GM18508 (cell line): ENCODE measurements around the gene MMP24OS.

Experiments used
- ATAC-seq: cut with Tn5 transposase; IDR thresholded peaks from one replicate; pipeline ENCODE4 v1.9.1; 2021; ENCODE audit warnings: moderate number of reproducible peaks; ENCODE audit not compliant: insufficient read depth, unreplicated experiment

Gene MMP24OS

DNA sequence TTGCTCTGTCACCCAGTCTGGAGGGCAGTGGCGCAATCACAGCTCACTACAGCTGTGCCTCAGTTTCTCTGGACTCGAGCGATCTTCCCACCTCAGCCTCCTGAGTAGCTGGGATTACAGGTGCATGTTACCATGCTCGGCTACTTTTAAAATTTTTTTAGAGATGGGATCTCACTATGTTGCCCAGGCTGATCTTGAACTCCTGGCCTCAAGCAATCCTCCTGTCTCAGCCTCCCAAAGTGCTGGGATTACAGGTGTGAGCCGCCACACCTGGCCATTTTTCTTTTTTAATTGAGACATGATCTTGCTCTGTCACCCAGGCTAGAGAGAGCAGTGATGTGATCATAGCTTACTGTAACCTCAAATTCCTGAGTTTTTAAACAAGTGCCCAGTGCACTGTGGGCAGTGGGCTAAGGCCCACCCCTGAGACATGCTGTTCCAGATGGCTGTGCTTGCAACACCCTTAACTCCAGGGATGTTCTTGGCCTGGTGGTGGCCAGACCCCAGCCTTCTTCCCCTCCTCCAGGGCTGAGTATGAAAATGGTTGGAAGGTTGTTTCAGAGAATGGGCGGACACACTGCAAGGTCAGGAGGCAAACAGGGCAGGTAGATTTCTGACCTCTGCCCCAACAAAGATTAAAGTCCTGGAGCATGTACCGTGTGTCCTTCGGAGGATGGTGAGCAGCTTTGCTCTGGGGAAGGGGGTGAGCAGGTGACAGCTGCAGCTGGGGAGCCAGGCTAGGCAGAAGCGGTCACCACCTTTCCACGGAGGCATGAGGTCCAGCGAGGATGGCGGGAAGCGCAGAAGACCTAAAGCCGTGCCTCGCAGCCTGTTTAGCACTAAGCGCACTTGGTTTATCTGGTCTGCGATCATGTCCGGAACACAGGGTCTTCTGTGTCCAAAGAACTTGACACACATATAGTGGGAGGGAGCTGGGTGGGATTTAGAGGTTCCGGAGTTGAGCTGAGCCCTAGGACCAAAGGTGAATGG, 15.7 kb upstream of the MMP24OS start:
- ATAC-seq, result no peak

DNA sequence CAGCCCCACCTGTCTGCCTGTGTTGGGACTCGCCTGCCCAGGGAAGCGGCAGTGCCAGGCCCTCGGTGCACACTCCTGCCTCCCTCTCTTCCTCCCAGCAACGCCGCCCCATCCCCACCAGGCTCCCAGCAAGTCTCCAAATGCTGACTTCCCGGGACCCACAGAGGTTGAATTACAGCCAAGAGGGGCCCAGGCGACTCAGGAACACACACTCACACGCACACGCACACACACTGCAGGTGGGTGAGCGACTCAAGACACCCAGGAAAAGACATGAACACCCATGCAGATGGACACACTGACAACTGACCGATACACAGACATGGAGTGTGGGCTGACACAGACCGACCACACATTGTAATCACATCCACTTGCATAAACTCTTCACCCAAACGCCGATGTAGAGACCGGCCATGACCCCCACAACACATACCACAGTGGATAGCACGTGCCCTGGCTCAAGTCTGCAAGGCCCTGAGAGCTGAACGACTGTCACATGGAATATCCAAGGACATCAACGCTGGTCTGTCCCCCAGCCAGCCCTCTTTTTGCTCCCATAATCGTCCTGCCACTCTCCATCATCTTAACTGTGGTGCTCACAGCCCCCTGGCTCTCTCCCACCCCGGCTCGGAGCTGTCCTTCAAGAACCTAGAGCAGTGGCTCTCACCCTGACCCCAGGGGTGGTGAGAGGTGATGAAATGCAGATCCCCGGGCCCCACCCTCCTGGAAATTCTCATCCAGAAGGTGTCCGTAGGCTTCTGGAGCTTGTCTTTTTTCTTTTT, 14.8 kb upstream of the MMP24OS start:
- no peak for ATAC-seq

DNA sequence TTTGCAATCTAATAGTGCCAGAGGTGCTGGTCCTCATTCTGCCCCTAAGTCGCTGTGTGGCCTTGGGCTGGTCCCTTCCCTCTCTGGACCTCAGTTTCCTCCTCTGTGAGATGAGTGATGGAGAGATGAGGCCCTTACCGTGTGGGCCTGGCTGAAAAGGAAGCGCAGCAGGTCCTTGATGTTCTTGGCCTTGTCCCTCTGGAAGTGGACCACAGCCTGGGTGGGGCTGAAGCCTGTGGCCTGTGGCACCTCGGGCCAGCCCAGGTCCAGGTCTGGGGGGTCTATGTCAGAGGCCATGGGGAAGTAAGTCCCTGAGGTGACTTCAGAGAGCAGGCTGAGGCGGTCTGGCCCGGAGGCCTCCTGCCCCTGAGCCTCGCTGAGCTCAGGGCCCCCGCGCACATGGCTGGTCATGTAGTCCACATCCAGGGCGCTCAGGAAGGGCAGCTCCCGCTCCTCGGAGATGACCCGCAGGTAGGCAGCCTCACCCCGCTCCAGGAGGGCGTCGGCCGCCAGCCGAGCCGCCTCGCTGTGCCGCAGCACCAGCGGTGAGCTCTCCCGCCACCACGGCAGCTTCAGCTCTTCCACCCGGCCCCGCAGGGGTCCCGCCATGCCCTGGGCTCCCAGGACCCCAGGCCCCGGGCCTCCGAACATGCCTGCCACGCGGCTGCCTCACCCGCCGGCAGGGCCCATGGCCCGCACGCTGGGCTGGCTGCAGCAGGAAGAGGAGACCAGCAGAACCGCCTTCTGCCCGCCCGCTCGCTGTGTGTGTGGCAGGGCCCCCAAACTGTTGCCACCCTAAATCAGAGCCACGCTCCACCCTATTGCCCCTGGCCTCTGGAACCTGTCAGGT, 14.0 kb upstream of the MMP24OS start, which contains the start of gene FAM83C:
Gene FAM83C (minus strand): TSS at position 772 of the 850 bp plus-strand sequence. CDS start 121 bp downstream, at position 651.
- ATAC-seq, result no peak

DNA sequence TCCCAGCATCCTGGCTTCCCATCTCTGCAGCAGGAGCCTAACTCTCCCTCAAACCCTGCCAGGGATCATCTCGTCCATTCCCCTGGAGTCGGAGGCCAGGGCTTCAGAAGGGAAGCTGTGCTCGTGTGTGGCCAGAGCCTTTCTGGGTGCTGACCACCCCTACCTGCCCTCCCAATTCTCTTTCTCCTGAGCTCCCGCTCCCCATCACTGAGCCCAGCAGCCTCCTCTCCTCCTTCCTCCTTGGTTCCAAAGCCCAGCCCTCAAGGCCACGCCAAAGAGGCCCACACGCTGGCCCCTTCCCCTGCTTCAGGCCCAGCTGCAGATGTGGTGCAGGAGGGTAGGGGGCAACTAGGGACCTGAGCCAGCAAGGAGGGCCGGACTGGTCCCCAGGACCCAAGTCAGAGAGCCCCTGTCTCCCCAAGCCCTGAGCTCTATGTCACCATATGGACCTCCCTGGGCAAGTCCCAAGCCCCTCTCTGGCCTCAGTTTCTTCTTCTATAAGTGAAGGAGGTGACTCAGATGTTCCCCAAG, 13.0 kb upstream of the MMP24OS start:
- ATAC-seq, result no peak

DNA sequence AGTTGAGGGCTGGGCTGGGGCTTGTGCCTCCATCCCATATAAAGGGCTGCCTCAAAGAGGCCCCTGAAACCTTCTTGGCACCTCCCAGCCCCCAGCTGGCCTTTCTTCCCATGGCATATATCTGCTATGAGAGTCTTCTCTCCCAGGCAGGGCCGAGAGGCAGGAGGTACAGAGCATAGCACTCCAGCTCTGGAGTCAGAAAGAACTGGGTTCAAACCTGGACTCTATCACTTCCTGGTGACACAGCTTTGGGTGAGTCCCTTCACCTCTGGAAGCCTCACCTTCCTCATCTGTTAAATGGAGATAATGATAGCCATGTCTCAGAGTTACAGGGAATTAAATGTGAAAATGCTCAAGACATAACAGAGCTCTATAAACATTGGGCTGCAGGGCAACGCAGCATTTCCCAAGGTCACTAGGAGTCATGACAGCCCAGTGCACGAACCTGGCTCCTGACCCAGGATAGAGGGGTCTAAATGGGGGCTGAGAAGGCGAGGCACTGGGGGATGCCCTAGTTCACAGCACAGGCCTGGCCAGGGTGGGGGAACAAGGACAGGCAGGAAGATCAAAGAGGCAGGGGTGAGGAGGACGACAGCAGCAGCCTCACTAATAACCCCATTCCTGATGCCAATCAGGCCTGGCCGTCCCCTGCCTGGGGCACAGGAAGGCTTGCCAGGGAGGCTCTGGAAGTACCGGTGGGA, 12.4 kb upstream of the MMP24OS start:
- no peak for ATAC-seq

DNA sequence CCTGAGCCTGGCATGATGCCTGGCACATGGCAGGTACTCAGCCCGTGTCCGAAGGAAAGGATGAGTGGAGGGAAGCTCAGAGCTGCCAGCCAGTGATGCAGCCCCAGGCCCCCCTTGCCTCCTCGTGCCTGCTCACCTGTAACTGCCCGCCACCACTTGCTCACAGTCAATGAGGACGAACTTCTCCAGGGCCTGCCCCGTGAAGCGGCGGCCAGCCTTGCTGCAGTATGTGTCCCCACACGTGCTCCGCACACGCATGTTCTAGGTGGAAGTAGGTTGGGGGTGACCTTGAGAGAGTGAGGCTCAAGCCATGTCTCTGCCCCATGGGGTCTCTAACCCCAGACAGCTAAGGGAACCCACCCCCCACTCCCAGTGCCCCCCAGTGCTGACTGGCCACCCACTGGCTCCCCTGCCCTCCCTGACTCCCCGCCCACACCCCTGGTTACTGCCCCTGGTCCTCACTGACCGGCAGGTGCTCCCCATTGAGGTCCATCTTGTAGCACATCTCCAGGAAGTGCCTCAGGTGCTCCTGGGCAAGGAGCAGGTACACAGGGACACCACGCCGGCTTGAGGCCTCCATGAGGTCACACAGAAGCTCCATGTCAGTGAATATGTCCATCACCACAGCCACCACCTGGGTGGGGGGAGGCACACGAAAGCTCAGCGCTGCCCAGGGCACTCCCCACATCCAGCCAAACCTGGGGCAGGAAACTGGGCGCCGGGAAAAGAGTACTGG, 10.6 kb upstream of the MMP24OS start:
- ATAC-seq, result no peak

DNA sequence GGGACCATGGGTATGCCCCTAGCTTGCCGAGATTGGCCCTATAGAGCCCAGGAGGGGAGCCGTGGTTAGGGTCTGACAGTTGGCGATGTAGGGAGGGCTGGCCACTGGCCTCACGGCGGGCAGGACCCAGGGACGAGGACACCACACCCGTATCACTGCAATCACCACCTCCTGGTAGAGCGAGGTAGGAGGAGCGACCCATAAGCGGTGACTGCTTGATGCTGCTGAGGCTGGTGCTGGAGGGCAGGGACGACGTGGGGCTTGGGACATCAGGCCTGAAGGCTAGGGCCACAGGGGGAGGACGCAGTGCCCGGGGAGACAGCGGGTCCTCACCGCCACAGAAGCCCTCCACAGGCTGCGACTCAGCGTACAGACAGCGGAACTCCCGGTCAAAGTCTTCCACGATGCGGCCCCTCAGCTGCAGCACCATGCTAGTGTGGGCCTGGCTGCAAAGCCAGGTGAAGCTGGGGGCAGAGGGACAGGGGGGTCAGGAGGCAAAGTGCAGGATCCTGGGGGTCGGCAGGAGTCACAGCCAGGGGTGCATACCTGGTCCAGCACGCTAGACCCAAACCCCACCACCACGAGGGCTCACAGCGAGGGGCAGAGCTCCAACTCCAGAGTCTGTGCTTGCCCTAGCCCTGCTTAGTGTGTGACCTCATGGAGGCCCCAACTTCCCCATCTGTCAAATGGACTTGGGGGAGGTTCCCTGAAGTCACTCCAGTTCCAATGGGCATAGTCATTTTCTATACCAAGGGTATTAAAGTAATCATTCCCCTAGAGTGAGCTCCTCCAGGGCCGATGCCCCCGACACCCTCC, 9.8 kb upstream of the MMP24OS start:
- no peak for ATAC-seq

DNA sequence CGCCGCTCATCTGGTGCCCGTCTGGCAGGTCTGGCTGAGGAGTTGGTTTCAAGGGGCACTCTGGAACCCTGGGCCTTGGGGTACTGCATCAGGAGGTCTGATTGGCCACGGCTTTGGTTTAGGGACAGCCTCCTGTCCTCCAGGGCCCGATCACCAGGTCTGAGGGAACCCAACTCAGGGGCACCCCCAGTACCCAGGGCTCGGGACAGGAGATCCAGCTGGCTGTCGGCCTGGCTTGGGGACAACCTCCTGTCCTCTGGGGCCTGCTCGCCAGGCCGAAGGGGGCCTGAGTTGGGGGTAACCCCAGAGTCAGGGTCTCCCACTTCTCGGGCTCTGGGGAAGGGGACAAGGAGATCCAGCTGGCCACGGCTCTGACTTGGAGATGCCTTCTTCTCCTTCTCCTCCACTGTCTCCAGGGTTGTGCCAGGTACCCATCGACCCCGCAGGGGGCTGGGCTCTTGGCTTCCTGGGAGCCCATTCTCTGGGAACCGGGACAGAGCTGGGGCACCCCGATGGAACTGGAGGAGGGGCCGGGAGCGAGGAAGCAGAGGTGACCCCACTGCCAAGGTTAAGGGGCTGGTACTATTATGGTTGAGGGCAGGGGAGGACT, 9.1 kb upstream of the MMP24OS start:
- no peak for ATAC-seq

DNA sequence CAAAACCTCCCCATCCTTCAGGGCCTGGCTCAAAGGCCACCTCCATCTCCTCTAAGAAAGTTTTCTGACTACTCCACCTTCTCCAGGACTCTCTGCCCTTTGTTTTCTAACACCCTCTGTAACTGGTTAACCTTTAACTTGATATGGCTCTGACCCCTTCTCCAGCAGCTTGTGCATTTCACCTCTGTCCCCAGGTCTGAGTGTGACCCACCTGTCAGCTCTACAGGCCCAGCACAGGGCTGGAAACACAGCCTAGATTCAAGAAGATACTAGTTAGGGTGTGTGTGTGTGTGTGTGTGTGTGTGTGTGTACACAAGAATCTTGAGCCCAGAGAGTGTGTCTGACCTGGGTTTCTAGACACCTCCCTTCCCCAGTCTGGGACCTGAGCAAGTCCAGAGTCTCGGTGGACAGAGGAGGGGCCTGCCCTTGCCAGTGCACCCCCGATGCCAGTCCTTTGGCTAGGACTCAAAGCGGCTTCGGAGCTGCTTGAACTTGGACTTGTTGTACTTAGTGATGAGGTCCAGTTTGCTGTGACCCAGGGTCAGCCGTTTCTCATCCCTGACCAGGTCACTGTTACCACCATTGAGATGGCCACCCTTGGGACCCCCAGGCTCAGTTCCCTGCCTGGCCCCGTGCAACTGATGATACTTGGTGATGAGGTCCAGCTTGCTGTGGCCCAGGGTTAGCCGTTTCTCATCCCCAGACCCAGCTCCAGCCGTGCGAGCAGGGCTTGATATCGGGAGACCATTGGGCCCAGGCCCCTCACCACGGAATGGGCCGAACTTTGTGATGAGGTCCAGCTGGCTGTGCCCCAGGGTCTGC, 8.4 kb upstream of the MMP24OS start:
- no peak for ATAC-seq

DNA sequence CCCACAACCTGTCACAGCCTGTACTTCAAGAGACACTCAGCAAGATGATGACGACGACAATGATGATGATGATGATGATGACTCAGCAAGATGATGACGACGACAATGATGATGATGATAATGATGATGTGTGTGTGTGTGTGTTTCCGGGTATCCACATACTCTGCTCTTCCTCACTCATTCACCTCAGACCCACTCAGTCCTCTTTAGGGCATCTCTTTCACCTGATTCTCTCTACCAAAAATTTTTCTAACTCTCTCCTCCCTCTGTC, 7.8 kb upstream of the MMP24OS start:
- ATAC-seq, result no peak

DNA sequence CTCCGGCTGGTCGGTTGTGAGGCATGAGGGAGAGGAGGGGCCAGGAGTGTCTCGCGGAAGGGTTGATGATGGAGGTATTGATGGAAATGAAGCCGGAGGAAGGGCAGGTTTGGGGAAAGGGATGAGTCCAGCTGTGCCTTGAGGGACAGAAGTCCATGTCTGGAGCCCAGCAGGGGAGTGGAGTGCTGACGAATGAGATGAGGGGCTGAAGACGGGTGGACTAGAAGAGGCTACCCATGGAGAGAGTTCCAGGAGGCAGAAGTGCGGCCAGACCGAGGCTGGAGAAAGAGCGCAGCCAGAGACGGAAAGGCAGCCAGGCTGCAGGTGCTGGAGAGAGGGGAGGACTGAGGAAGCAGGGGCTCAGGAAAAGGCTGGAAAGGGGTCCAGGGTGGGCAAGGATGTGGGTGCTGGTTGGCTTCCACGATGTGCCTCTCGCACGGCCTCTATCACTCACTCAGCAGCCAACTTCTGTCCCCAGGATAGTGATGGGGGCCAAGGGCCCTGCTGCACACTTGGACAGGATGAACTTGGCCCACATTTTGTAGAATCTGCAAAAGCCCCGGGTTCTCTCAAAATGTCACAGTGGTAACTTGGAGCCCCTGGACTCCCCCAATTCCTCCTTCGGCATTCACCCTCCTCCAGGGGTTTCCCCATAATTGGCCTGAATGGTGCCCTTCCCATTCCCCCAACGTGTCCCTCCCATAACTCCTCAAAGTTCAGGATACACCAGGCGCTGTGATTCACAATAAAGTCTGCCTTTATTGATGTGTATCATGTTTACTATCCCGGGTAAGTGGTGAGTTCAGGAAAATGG, 7.3 kb upstream of the MMP24OS start:
- ATAC-seq, result no peak

DNA sequence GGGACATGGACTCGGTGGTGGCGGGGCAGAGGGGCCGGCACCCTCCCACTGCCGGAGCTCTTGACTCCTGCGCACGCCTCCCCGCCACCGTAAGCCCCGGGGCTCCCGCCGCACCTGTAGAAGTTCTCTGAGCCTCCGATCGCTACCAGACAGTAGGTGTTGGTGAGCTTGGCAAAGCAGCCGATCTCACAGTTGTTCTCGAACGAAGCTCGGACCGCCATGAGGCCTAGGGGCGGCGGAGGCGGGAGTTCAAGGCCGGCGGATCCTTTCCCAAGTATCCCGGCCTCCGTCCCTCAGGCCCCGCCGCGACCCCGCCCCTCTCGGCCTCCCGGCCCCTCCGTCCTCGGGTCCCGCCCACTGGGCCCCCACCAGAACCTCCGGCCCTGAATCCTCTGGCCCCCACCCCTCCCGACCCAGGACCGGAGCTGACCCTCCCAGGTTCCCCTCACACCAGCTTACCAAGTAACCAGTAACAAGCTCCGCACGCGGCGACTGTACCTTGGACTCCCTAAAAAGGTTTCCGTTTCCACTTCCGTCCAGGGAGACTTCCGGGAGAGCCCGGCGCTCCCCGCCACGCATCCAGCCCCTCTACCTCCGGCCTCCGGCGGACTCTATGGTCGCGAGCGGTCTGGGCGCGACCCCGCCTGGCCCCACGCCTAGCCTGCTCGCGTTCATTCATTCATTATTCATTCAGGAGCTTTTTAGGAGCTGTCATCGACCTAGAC, 6.5 kb upstream of the MMP24OS start, which contains the start of gene EIF6:
Gene EIF6 (minus strand): TSS at position 506 of the 725 bp plus-strand sequence. CDS start 285 bp downstream, at position 221.
- ATAC-seq, result no peak

DNA sequence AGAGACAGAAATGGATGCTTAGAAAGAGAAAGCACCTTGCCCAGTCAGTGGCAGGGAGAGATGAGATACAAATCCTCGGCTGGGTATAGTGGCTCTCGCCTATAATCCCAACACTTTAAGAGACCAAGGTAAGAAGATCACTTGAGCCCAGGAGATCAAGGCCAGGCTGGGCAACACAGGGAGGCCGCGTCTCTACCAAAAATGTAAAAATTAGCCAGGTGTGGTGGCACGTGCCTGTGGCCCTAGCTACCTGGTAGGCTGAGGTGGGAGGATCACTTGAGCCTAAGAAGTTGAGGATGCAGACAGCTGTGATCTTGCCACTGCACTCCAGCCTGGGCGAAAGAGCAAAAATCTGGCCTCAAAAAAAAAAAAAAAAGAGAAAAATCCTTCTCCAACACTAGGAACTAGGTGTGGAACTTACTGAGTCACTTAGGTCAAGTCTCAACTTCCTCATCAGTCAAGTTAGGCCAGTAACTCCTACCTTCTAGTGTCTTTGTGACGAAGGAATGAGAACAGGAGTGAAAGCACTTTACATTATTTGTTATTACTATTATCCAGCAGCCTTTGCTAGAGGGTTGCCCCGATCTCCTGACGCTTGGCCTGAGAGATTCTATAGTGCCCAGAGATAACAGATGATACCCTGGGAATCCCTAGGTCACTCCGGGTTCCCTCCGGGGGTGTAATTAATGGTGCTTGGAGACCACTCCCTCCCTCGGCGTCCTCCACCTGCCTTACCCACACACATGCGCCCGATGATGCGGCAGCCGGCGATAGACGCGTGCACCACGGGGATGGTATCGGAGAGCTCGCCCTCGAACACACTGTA, 5.7 kb upstream of the MMP24OS start:
- ATAC-seq, result no peak

DNA sequence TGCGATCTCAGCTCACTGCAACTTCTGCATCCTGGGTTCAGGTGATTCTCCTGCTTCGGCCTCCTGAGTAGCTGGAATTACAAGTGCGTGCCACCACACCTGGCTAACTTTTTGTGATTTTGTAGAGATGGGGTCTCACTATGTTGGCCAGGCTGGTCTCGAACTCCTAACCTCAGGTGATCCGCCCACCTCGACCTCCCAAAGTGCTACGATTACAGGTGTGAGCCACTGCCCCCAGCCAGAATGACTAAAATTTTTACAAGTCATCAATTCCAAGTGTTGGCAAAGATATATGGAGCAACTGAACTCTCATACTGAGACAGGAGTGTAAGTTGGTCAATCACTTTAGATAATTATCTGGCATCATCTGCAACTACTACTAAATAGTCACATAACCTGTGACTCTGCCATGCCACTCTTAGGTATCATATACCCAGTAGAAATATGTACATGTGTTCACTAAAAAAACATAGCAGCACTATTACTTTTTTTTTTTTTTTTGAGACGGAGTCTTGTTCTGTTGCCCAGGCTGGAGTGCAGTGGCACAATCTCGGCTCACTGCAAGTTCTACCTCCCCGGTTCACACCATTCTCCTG, 3.7 kb upstream of the MMP24OS start:
- no peak for ATAC-seq
